ENCODE measurements around the gene HAVCR2. TPM values are rescaled to one million over a fixed set of nuclear protein-coding genes. Genes with fewer than 3 reads are reported as not detected.

Gene HAVCR2
- total and polyA plus RNA-seq, 4 donors: 1.4 to 9.4 (median 4.4) TPM

GRCh38 chr5:157107508-157107907, 1.3 kb downstream of the HAVCR2 start:
- no peaks in the 10 kb centered on the region for H3K4me1 ChIP-seq (ENCODE audit: control insufficient read depth in 4 of 4, insufficient read depth in 4 of 4, low read length in 3 of 4)
- peak overlapping the region in 1 of 2 donors; percentile 12 for H3K27ac ChIP-seq (ENCODE audit: low read depth in 1 of 2, low read length in 2 of 2)

GRCh38 chr5:157106630-157107461, 2.0 kb downstream of the HAVCR2 start:
- no peaks in the 10 kb centered on the region for H3K4me1 ChIP-seq (ENCODE audit: control insufficient read depth in 4 of 4, insufficient read depth in 4 of 4, low read length in 3 of 4)
- 85% methylated on average over 14 of the region's 14 CpGs for WGBS
- H3K27me3 ChIP-seq (ENCODE audit: control insufficient read depth in 4 of 4, insufficient read depth in 4 of 4, low read length in 3 of 4): no peaks in the 10 kb centered on the region
- DNase-seq (ENCODE audit: low spot score): no peak
- H3K27ac ChIP-seq (ENCODE audit: low read depth in 1 of 2, low read length in 2 of 2): peak overlapping the region; percentile 19 to 30
- no peak overlapping the region for H3K4me3 ChIP-seq (ENCODE audit: low read depth in 1 of 3, low read length in 3 of 3)
- TF ChIP-seq HNF4G (IDR thresholded peaks at IDR 0.05) (no peak), CTCF (IDR thresholded peaks at IDR 0.05; ENCODE audit: low read depth, low read length, missing input control) (no peak), JUND (IDR thresholded peaks at IDR 0.05) (no peak), YY1 (IDR thresholded peaks at IDR 0.05) (no peak), TAF1 (conservative IDR thresholded peaks at IDR 0.05) (no peak), ZBTB33 (IDR thresholded peaks at IDR 0.05) (no peak), SP1 (IDR thresholded peaks at IDR 0.05) (no peak), HNF4A (conservative IDR thresholded peaks at IDR 0.05) (no peak)
- H3K36me3 ChIP-seq (ENCODE audit: control insufficient read depth in 4 of 4, insufficient read depth in 3 of 4, low read depth in 1 of 4, low read length in 3 of 4): no peaks in the 10 kb centered on the region
- H3K9ac ChIP-seq (ENCODE audit: low read depth in 1 of 2, low read length in 2 of 2): no peak overlapping the region
- no peaks in the 10 kb centered on the region for H3K9me3 ChIP-seq (ENCODE audit: control insufficient read depth in 4 of 4, low read length in 3 of 4)

More at GRCh38 chr5:157107508-157107907, 1.3 kb downstream of the HAVCR2 start:
- no peak overlapping the region for H3K4me3 ChIP-seq (ENCODE audit: low read depth in 1 of 3, low read length in 3 of 3)
- no peaks in the 10 kb centered on the region for H3K9me3 ChIP-seq (ENCODE audit: control insufficient read depth in 4 of 4, low read length in 3 of 4)
- no peaks in the 10 kb centered on the region for H3K27me3 ChIP-seq (ENCODE audit: control insufficient read depth in 4 of 4, insufficient read depth in 4 of 4, low read length in 3 of 4)
- no peaks in the 10 kb centered on the region for H3K36me3 ChIP-seq (ENCODE audit: control insufficient read depth in 4 of 4, insufficient read depth in 3 of 4, low read depth in 1 of 4, low read length in 3 of 4)
- H3K9ac ChIP-seq (ENCODE audit: low read depth in 1 of 2, low read length in 2 of 2): no peak overlapping the region
- TF ChIP-seq TAF1 (conservative IDR thresholded peaks at IDR 0.05): no peak
- TF ChIP-seq GABPA (IDR thresholded peaks at IDR 0.05 in 1 of 2, conservative IDR thresholded peaks at IDR 0.05 in 1 of 2): no peak
- TF ChIP-seq NR2F2 (IDR thresholded peaks at IDR 0.05): no peak
- no peak for TF ChIP-seq RXRA (IDR thresholded peaks at IDR 0.05)
- no peak for TF ChIP-seq JUND (IDR thresholded peaks at IDR 0.05)
- WGBS: 79% methylated on average over 3 of the region's 3 CpGs
- no peak for DNase-seq (ENCODE audit: low spot score)

GRCh38 chr5:157100140-157100679, 8.6 kb downstream of the HAVCR2 start:
- no peak overlapping the region for H3K27ac ChIP-seq (ENCODE audit: low read depth in 1 of 2, low read length in 2 of 2)
- no peaks in the 10 kb centered on the region for H3K4me1 ChIP-seq (ENCODE audit: control insufficient read depth in 4 of 4, insufficient read depth in 4 of 4, low read length in 3 of 4)
- H3K27me3 ChIP-seq (ENCODE audit: control insufficient read depth in 4 of 4, insufficient read depth in 4 of 4, low read length in 3 of 4): no peaks in the 10 kb centered on the region
- no peak overlapping the region for H3K9ac ChIP-seq (ENCODE audit: low read depth in 1 of 2, low read length in 2 of 2)
- H3K4me3 ChIP-seq (ENCODE audit: low read depth in 1 of 3, low read length in 3 of 3): no peak overlapping the region
- no peaks in the 10 kb centered on the region for H3K36me3 ChIP-seq (ENCODE audit: control insufficient read depth in 4 of 4, insufficient read depth in 3 of 4, low read depth in 1 of 4, low read length in 3 of 4)
- TF ChIP-seq REST (IDR thresholded peaks at IDR 0.05) (no peak), FOXA2 (IDR thresholded peaks at IDR 0.05) (no peak), HNF4G (IDR thresholded peaks at IDR 0.05) (no peak)
- WGBS: 85% methylated on average over 2 of the region's 2 CpGs
- DNase-seq (ENCODE audit: low spot score): no peak
- H3K9me3 ChIP-seq (ENCODE audit: control insufficient read depth in 4 of 4, low read length in 3 of 4): no peaks in the 10 kb centered on the region
